GM12878 (cell line): ENCODE data around the gene ACTRT3. TPM values are rescaled to one million over a fixed set of nuclear protein-coding genes. Genes with fewer than 3 reads are reported as not detected.

Experiments used
- CBX5 ChIP-seq: sonication (generic); IDR thresholded peaks from 2 replicates; pipeline ENCODE4 v1.6.1; 2016; ENCODE audit warnings: low read depth, moderate library complexity, mild to moderate bottlenecking, inconsistent platforms
- CREB1 ChIP-seq: IDR thresholded peaks from 2 replicates; pipeline ENCODE4 v1.6.1; 2012; ENCODE audit warnings: low read depth, mild to moderate bottlenecking, inconsistent platforms
- CREM ChIP-seq: IDR thresholded peaks from 2 replicates; pipeline ENCODE4 v1.6.1; 2014; ENCODE audit warnings: antibody characterized with exemption, low read depth
- EGR1 ChIP-seq, 2 experiments: IDR thresholded peaks; 1 replicate in 1 of 2; 2 replicates in 1 of 2; pipeline ENCODE4 v1.6.1; 2011 to 2012; ENCODE audit warnings: low read depth in 2 of 2, low read length in 2 of 2, borderline replicate concordance in 1 of 2, mild to moderate bottlenecking in 1 of 2, moderate library complexity in 1 of 2
- GATAD2B ChIP-seq: fragments of 450-650 bp; conservative IDR thresholded peaks from 2 replicates; pipeline ENCODE4 v1.6.1; 2017; ENCODE audit warnings: low read depth, mild to moderate bottlenecking, moderate library complexity
- IRF5 ChIP-seq: fragments of 450-650 bp; IDR thresholded peaks from 2 replicates; pipeline ENCODE4 v1.6.1; 2017; ENCODE audit warnings: borderline replicate concordance
- LARP7 ChIP-seq: fragments of 450-650 bp; IDR thresholded peaks from 2 replicates; pipeline ENCODE4 v1.6.1; 2017; ENCODE audit warnings: mild to moderate bottlenecking
- PBX3 ChIP-seq: IDR thresholded peaks from 2 replicates; pipeline ENCODE4 v1.6.1; 2011; ENCODE audit warnings: mild to moderate bottlenecking, low read depth, low read length, moderate library complexity; ENCODE audit not compliant: insufficient replicate concordance
- PML ChIP-seq: IDR thresholded peaks from 2 replicates; pipeline ENCODE4 v1.6.1; 2012; ENCODE audit warnings: low read length, inconsistent platforms
- POU2F2 ChIP-seq: IDR thresholded peaks from 3 replicates; pipeline ENCODE4 v1.6.1; 2011; ENCODE audit warnings: low read depth, mild to moderate bottlenecking, low read length, borderline replicate concordance
- RELA ChIP-seq: fragments of 450-650 bp; IDR thresholded peaks from 2 replicates; pipeline ENCODE4 v1.8.0; 2014; ENCODE audit warnings: borderline replicate concordance; ENCODE audit not compliant: partially characterized antibody
- REST ChIP-seq: IDR thresholded peaks from 2 replicates; pipeline ENCODE4 v1.6.1; 2012; ENCODE audit warnings: mild to moderate bottlenecking, low read depth, low read length
- YY1 ChIP-seq: IDR thresholded peaks from 2 replicates; pipeline ENCODE4 v1.6.1; 2011; ENCODE audit warnings: low read depth, mild to moderate bottlenecking, low read length
- ZNF24 ChIP-seq: fragments of 450-650 bp; IDR thresholded peaks from 2 replicates; pipeline ENCODE4 v1.6.1; 2017; ENCODE audit warnings: antibody characterized with exemption, mild to moderate bottlenecking
- ZZZ3 ChIP-seq: IDR thresholded peaks from 2 replicates; pipeline ENCODE4 v1.6.1; 2011; ENCODE audit warnings: low read depth; ENCODE audit not compliant: control insufficient read depth, insufficient read length
- polyA plus RNA-seq, 11 experiments: library from polyadenylated mRNA; depleted of rRNA in 4 of 11; unstranded in 6 of 11; stranded (reverse) in 5 of 11; fragments of >200 nt; fragmentation: Nextera tagmentation in 4 of 11; fragmentation: Illumina TruSeq in 1 of 11; extraction: Ambion mirVana in 4 of 11; extraction: Trizol in 1 of 11; gene quantifications; 1 replicate in 1 of 11; 2 replicates in 10 of 11; pipeline versions ENCODE4 v1.2.1 to v1.2.3, GENCODE V29; 2011 to 2016; ENCODE audit warnings: inconsistent platforms in 2 of 11, missing spikeins in 2 of 11, low read depth in 1 of 11
- total RNA-seq, 4 experiments: library from RNA; depleted of rRNA in 3 of 4; stranded (reverse); fragments of >200 nt in 3 of 4; fragmentation: Illumina TruSeq in 1 of 4; extraction: Trizol in 1 of 4; gene quantifications; 2 replicates each; pipeline versions ENCODE4 v1.2.1 to v1.2.3, GENCODE V29; 2013 to 2021

The ACTRT3 gene
- total and polyA plus RNA-seq, 10 of the 15 experiments (the other 5 are each of a cell fraction or from before 2014, with no cell fraction given): 0.02 to 0.58 (median 0.11) TPM; not detected in 1

- peak; percentile 30; the same call in 1 of the 2 replicates for TF ChIP-seq YY1
- TF ChIP-seq CREB1: 0 out of 2 replicates have a peak, but pooled peaks have one; percentile 27
- peak; percentile 51 for TF ChIP-seq CREM
- TF ChIP-seq PBX3: peak; percentile 75
- TF ChIP-seq ZNF24: no peak
- peak; percentile 81 for TF ChIP-seq GATAD2B
- no peak for TF ChIP-seq PML
- 0 out of 2 replicates have a peak, but pooled peaks have one; percentile 52 for TF ChIP-seq LARP7
- TF ChIP-seq IRF5: no peak
- no peak for TF ChIP-seq REST
- no peak for TF ChIP-seq RELA
- TF ChIP-seq POU2F2: 0 out of 3 replicates have a peak, but pooled peaks have one; percentile 10
- TF ChIP-seq EGR1 (IDR thresholded peaks at IDR 0.05; ENCODE audit: borderline replicate concordance in 1 of 2, low read depth in 2 of 2, low read length in 2 of 2): peak in 1 of 2 experiments; percentile 94; a peak in 2 of 3 replicates
- 0 out of 2 replicates have a peak, but pooled peaks have one; percentile 84 for TF ChIP-seq CBX5
- TF ChIP-seq ZZZ3: no peak
Observed at GRCh38 chr3:169769287-169770181, at the start of gene ACTRT3 (continued).
